Ishikawa (cell line): Measurements from ENCODE around the gene HBP1.

ENCODE experiments used
- CEBPB ChIP-seq: IDR thresholded peaks from 2 replicates; pipeline ENCODE4 v1.6.1; 2012
- CREB1 ChIP-seq: IDR thresholded peaks from 2 replicates; pipeline ENCODE4 v1.6.1; 2012; ENCODE audit warnings: low read depth
- EGR1 ChIP-seq: IDR thresholded peaks from 2 replicates; pipeline ENCODE4 v1.6.1; 2012
- EP300 ChIP-seq: IDR thresholded peaks from 2 replicates; pipeline ENCODE4 v1.6.1; 2012; ENCODE audit warnings: borderline replicate concordance
- FOXM1 ChIP-seq: IDR thresholded peaks from 2 replicates; pipeline ENCODE4 v1.6.1; 2012; ENCODE audit warnings: low read depth, borderline replicate concordance
- MAX ChIP-seq: IDR thresholded peaks from 2 replicates; pipeline ENCODE4 v1.6.1; 2012
- NFIC ChIP-seq: IDR thresholded peaks from 2 replicates; pipeline ENCODE4 v1.6.1; 2012
- RAD21 ChIP-seq: IDR thresholded peaks from 2 replicates; pipeline ENCODE4 v1.6.1; 2012; ENCODE audit warnings: low read depth
- REST ChIP-seq: IDR thresholded peaks from 2 replicates; pipeline ENCODE4 v1.6.1; 2012; ENCODE audit warnings: low read depth, mild to moderate bottlenecking
- TAF1 ChIP-seq: IDR thresholded peaks from 2 replicates; pipeline ENCODE4 v1.6.1; 2012; ENCODE audit warnings: low read depth, mild to moderate bottlenecking
- TCF12 ChIP-seq: IDR thresholded peaks from 2 replicates; pipeline ENCODE4 v1.6.1; 2012; ENCODE audit warnings: low read depth
- TEAD4 ChIP-seq: IDR thresholded peaks from 2 replicates; pipeline ENCODE4 v1.6.1; 2012
- USF1 ChIP-seq: IDR thresholded peaks from 2 replicates; pipeline ENCODE4 v1.6.1; 2012
- YY1 ChIP-seq: IDR thresholded peaks from 2 replicates; pipeline ENCODE4 v1.6.1; 2012; ENCODE audit warnings: low read depth
- ZBTB7A ChIP-seq: IDR thresholded peaks from 2 replicates; pipeline ENCODE4 v1.6.1; 2012; ENCODE audit warnings: low read depth

HBP1 gene

GRCh38 chr7:107138696-107139420, 29.9 kb upstream of the HBP1 start:
- no peak for TF ChIP-seq CEBPB
- TF ChIP-seq FOXM1 = no peak
- no peak for TF ChIP-seq RAD21
- TF ChIP-seq REST = no peak
- no peak for TF ChIP-seq EGR1
- TF ChIP-seq TCF12 = no peak
- TF ChIP-seq TAF1 = no peak
- no peak for TF ChIP-seq CREB1
- no peak for TF ChIP-seq ZBTB7A
- no peak for TF ChIP-seq MAX
- TF ChIP-seq TEAD4 = no peak
- TF ChIP-seq EP300 = no peak
- TF ChIP-seq USF1 = no peak
- TF ChIP-seq NFIC = no peak
- no peak for TF ChIP-seq YY1

GRCh38 chr7:107145067-107145838, 23.6 kb upstream of the HBP1 start:
- TF ChIP-seq YY1 (no peak), NFIC (no peak), CEBPB (no peak), TEAD4 (no peak), TAF1 (no peak), REST (no peak)

- TF ChIP-seq TEAD4 (no peak), TAF1 (no peak), CREB1 (0 out of 2 replicates have a peak, but pooled peaks have one; percentile 9), YY1 (no peak), USF1 (no peak), MAX (no peak), FOXM1 (no peak), CEBPB (no peak), RAD21 (peak; percentile 71), ZBTB7A (no peak), NFIC (no peak)
Measured at GRCh38 chr7:107147464-107148393, 21.1 kb upstream of the HBP1 start.

- no peak for TF ChIP-seq TCF12
- no peak for TF ChIP-seq EP300
- TF ChIP-seq USF1 = no peak
- TF ChIP-seq CEBPB = no peak
- no peak for TF ChIP-seq TEAD4
- no peak for TF ChIP-seq RAD21
- TF ChIP-seq EGR1 = no peak
- TF ChIP-seq NFIC = no peak
- TF ChIP-seq FOXM1 = no peak
- no peak for TF ChIP-seq ZBTB7A
- TF ChIP-seq MAX = no peak
- no peak for TF ChIP-seq REST
- TF ChIP-seq CREB1 = no peak
- TF ChIP-seq TAF1 = no peak
- TF ChIP-seq YY1 = no peak
Measured at GRCh38 chr7:107148721-107149120, 20.1 kb upstream of the HBP1 start.
